D721Med (cell line): ENCODE measurements around the gene TAMM41.

ENCODE experiments used
- DNase-seq: peaks from one replicate; pipeline ENCODE4 v3.0.0; 2011; ENCODE audit warnings: low spot score; ENCODE audit not compliant: insufficient read length
- FAIRE-seq: peaks from 2 replicates; lab custom pipeline; 2011; peaks lifted over from hg19 to GRCh38; lab: Jason Lieb, UNC
- CTCF ChIP-seq: IDR thresholded peaks from 2 replicates; pipeline ENCODE4 v1.5.1; 2012; ENCODE audit warnings: mild to moderate bottlenecking, control low read depth; ENCODE audit not compliant: insufficient read depth; ENCODE audit errors: missing control alignments

TAMM41 gene

GRCh38 chr3:11808231-11808630, 38.5 kb downstream of the TAMM41 start:
- FAIRE-seq = no peak
- TF ChIP-seq CTCF = no peak
- no peak for DNase-seq

GRCh38 chr3:11807686-11808085, 39.0 kb downstream of the TAMM41 start:
- no peak for FAIRE-seq
- DNase-seq = no peak

GRCh38 chr3:11805716-11806115, 41.0 kb downstream of the TAMM41 start:
- DNase-seq (no peak), FAIRE-seq (no peak)
- no peak for TF ChIP-seq CTCF

More at GRCh38 chr3:11807686-11808085, 39.0 kb downstream of the TAMM41 start:
- TF ChIP-seq CTCF = no peak

GRCh38 chr3:11803977-11804892, 42.5 kb downstream of the TAMM41 start:
- FAIRE-seq = no peak
- no peak for DNase-seq
- TF ChIP-seq CTCF = peak; percentile 74

- TF ChIP-seq CTCF = no peak
- FAIRE-seq = no peak
- DNase-seq = no peak
These were observed 46.9 kb downstream of the TAMM41 start for GRCh38 chr3:11799791-11800190.

- no peak for TF ChIP-seq CTCF
- DNase-seq (no peak), FAIRE-seq (no peak)
These were observed 51.8 kb downstream of the TAMM41 start for GRCh38 chr3:11794927-11795326.

GRCh38 chr3:11791339-11792200, 55.1 kb downstream of the TAMM41 start:
- no peak for TF ChIP-seq CTCF
- DNase-seq = no peak
- no peak for FAIRE-seq
